PC-9 (cell line): ENCODE results near the gene PTPRCAP. TPM values are rescaled to one million over a fixed set of nuclear protein-coding genes. Genes with fewer than 3 reads are reported as not detected.
"Not testable (repeated sequence)": the region's sequence is repeated elsewhere in the genome, so short reads cannot be mapped to it uniquely, and the experiment has no call there.

Experiments
- Bru-seq: library from RNA; stranded (reverse); fragments of 400-500 nt; gene quantifications from one replicate; lab custom pipeline; 2021; lab: Mats Ljungman, UMichigan
- BruChase-seq, 2 experiments: library from RNA; stranded (reverse); fragments of 400-500 nt; gene quantifications; one replicate each; lab custom pipeline; 2021; lab: Mats Ljungman, UMichigan
- BruUV-seq: library from RNA; stranded (reverse); fragments of 400-500 nt; replicated peaks from 2 replicates; lab custom pipeline; 2021; lab: Mats Ljungman, UMichigan
- CTCF ChIA-PET: fragments of 300-600 bp; sonication (Branson Sonifier 250); formaldehyde crosslinking; loops from one replicate; lab custom pipeline; 2022; ENCODE audit warnings: antibody characterized with exemption; lab: Charles Lee
- POLR2A ChIA-PET: fragments of 300-600 bp; sonication (Branson Sonifier 250); formaldehyde crosslinking; loops from one replicate; lab custom pipeline; 2022; ENCODE audit warnings: antibody characterized with exemption; ENCODE audit not compliant: unreplicated experiment; lab: Charles Lee
- DNase-seq, 2 experiments: peaks; one replicate each; pipeline versions ENCODE4 v3.0.0 to v3.0.0-alpha.2; 2015 to 2022; ENCODE audit warnings: mixed read lengths in 1 of 2
- H2AFZ ChIP-seq: fragments of 200-600 bp; sonication (generic); 2 replicates; pipeline ENCODE4 v1.8.1; 2017; ENCODE audit warnings: antibody characterized with exemption
- H3F3A ChIP-seq: fragments of 200-600 bp; sonication (generic); 2 replicates; pipeline ENCODE4 v1.8.1; 2017; ENCODE audit warnings: antibody characterized with exemption, mild to moderate bottlenecking, low read depth; ENCODE audit not compliant: insufficient read depth
- H3K27ac ChIP-seq: fragments of 200-600 bp; sonication (generic); 2 replicates; pipeline ENCODE4 v1.6.1; 2016; ENCODE audit warnings: mixed run types
- H3K27me3 ChIP-seq: fragments of 200-600 bp; sonication (generic); 2 replicates; pipeline ENCODE4 v1.6.1; 2016; ENCODE audit warnings: low read depth, mixed run types; ENCODE audit not compliant: insufficient read depth
- H3K36me3 ChIP-seq: fragments of 200-600 bp; sonication (generic); 2 replicates; pipeline ENCODE4 v1.6.1; 2016; ENCODE audit warnings: low read depth, mixed run types
- H3K4me1 ChIP-seq: fragments of 200-600 bp; sonication (generic); replicated peaks from 2 replicates; pipeline ENCODE4 v1.6.1; 2016; ENCODE audit warnings: mixed run types; ENCODE audit not compliant: insufficient read depth
- H3K4me2 ChIP-seq: fragments of 200-600 bp; sonication (generic); 2 replicates; pipeline ENCODE4 v1.6.1; 2017; ENCODE audit warnings: mixed run types
- H3K4me3 ChIP-seq: fragments of 200-600 bp; sonication (generic); 2 replicates; pipeline ENCODE4 v1.6.1; 2016; ENCODE audit warnings: mixed run types
- H3K79me2 ChIP-seq: fragments of 200-600 bp; sonication (generic); 2 replicates; pipeline ENCODE4 v1.6.1; 2017; ENCODE audit warnings: low read depth, mixed run types
- H3K9me2 ChIP-seq: fragments of 200-600 bp; sonication (generic); 2 replicates; pipeline ENCODE4 v1.8.1; 2017; ENCODE audit warnings: mild to moderate bottlenecking; ENCODE audit not compliant: insufficient read depth
- H3K9me3 ChIP-seq: fragments of 200-600 bp; sonication (generic); 2 replicates; pipeline ENCODE4 v1.8.1; 2016; ENCODE audit warnings: low read depth; ENCODE audit not compliant: insufficient read depth
- H4K20me1 ChIP-seq: fragments of 200-600 bp; sonication (generic); 2 replicates; pipeline ENCODE4 v1.8.1; 2017; ENCODE audit not compliant: insufficient read depth
- CTCF ChIP-seq: fragments of 200-600 bp; sonication (generic); conservative IDR thresholded peaks from 2 replicates; pipeline ENCODE4 v1.6.1; 2017; ENCODE audit warnings: mixed run types, antibody characterized with exemption, mild to moderate bottlenecking, moderate library complexity
- EZH2 ChIP-seq: fragments of 200-600 bp; sonication (generic); IDR thresholded peaks from 2 replicates; pipeline ENCODE4 v1.8.0; 2017; ENCODE audit warnings: antibody characterized with exemption, low read depth
- intact Hi-C: fragments of 100-400 bp; cut with micrococcal nuclease; formaldehyde crosslinking; loops from one replicate; pipeline ENCODE4 v1.10.0; 2022; ENCODE audit not compliant: unreplicated experiment
- long read RNA-seq: library from polyadenylated mRNA; stranded (forward); transcript quantifications from one replicate; pipeline ENCODE4 v2.0.0, GENCODE V29; 2022
- total RNA-seq: library from RNA; stranded (reverse); gene quantifications from 2 replicates; pipeline ENCODE4 v1.2.3, GENCODE V29; 2021

PTPRCAP gene
- total RNA-seq (1.2 and 1.3 TPM in 2 replicates), Bru-seq, nascent RNA (percentile 51 among the genes with signal in this experiment), BruChase-seq, experiment 1, labeled RNA remaining after a 2-hour chase (percentile 61 among the genes with signal in this experiment), BruChase-seq, experiment 2, labeled RNA remaining after a 6-hour chase (percentile 65 among the genes with signal in this experiment)
- long read RNA-seq: 0 reads

GRCh38 chr11:67437082-67437808 lies at the start of gene PTPRCAP:
TSS of gene PTPRCAP (minus strand) at chr11:67437682. CDS start at chr11:67437619, 63 bp downstream.
- no TSS peak for BruUV-seq
- Histone ChIP-seq H3K4me1 (peaks cover 10% of the 10 kb centered on the region; the same call in 1 of the 2 replicates), H3K4me3 (no peak within 1 kb of the TSS), H3K36me3 (no peaks in the 10 kb centered on the region; the same call in none of the 2 replicates), H3F3A (peaks cover 29% of the 10 kb centered on the region), H2AFZ (no peak within 1 kb of the TSS), H3K27me3 (no peaks in the 10 kb centered on the region), H3K27ac (no peak within 1 kb of the TSS), H3K9me2 (no peaks in the 10 kb centered on the region), H3K9me3 (no peaks in the 10 kb centered on the region), H3K4me2 (no peak within 1 kb of the TSS), H3K79me2 (peaks cover 2% of the 10 kb centered on the region; the same call in 1 of the 2 replicates), H4K20me1 (peaks cover 6% of the 10 kb centered on the region; the same call in 1 of the 2 replicates)
- ChIA-PET POLR2A (interaction anchor here (0.7 kb wide), 1 partner anchor 141 kb away, joined by 4 read pairs; no protein-coding TSS in a partner anchor), CTCF (interaction anchor here (0.6 kb wide), 1 partner anchor 383 kb away, joined by 3 read pairs; no protein-coding TSS in a partner anchor)
- DNase-seq: no peak
- intact Hi-C loops: no loop called here
- TF ChIP-seq CTCF (no peak), EZH2 (no peak)

GRCh38 chr11:67486481-67487195 lies 49.2 kb upstream of the PTPRCAP start:
- Histone ChIP-seq H4K20me1 (no peaks in the 10 kb centered on the region), H3K4me2 (no peak overlapping the region), H3K9me3 (no peaks in the 10 kb centered on the region), H3K79me2 (peaks cover 21% of the 10 kb centered on the region), H3K36me3 (no peaks in the 10 kb centered on the region), H3K27ac (no peak overlapping the region), H3K27me3 (no peaks in the 10 kb centered on the region), H3K9me2 (no peaks in the 10 kb centered on the region), H3K4me3 (no peak overlapping the region), H3K4me1 (peaks cover 17% of the 10 kb centered on the region), H2AFZ (no peak overlapping the region), H3F3A (peaks cover 32% of the 10 kb centered on the region; the same call in 1 of the 2 replicates)
- intact Hi-C loops: no loop called here
- TF ChIP-seq CTCF: no peak
- no TSS peak for BruUV-seq
- CTCF ChIA-PET: no interaction called here
- DNase-seq: peak in 1 of 2 experiments; percentile 13
- POLR2A ChIA-PET: interaction anchor here (0.7 kb wide), 1 partner anchor 1628 kb away, joined by 3 read pairs; no protein-coding TSS in a partner anchor

GRCh38 chr11:67485873-67486361 lies 48.4 kb upstream of the PTPRCAP start:
- H4K20me1 ChIP-seq, CTCF ChIA-PET, H3K9me2 ChIP-seq, H2AFZ ChIP-seq, H3K27ac ChIP-seq, H3K9me3 ChIP-seq, BruUV-seq, H3K36me3 ChIP-seq, H3K4me2 ChIP-seq, intact Hi-C loops, H3K27me3 ChIP-seq, H3K4me3 ChIP-seq, POLR2A ChIA-PET, DNase-seq: not testable (repeated sequence)
- Histone ChIP-seq H3K4me1 (peaks cover 17% of the 10 kb centered on the region), H3F3A (peaks cover 33% of the 10 kb centered on the region; the same call in 1 of the 2 replicates), H3K79me2 (peaks cover 21% of the 10 kb centered on the region)
